SU-DHL-6 (cell line): ENCODE results near the gene ADRB1.

Source experiments
- H2AFZ ChIP-seq: fragments of 200-600 bp; sonication (generic); 2 replicates; pipeline ENCODE4 v1.6.1; 2014; ENCODE audit warnings: low read depth, mild to moderate bottlenecking, moderate library complexity, mixed read lengths, antibody characterized with exemption, low read length; ENCODE audit not compliant: severe bottlenecking
- H3F3A ChIP-seq: fragments of 200-600 bp; shearing (Covaris generic); 2 replicates; pipeline ENCODE4 v1.6.0; 2016; ENCODE audit warnings: antibody characterized with exemption, mild to moderate bottlenecking; ENCODE audit not compliant: insufficient read depth
- H3K27ac ChIP-seq: fragments of 200-600 bp; sonication (generic); 2 replicates; pipeline ENCODE4 v1.5.1; 2016; ENCODE audit warnings: low read depth, mild to moderate bottlenecking, low read length, moderate library complexity, mixed read lengths
- H3K27me3 ChIP-seq: fragments of 200-600 bp; sonication (generic), shearing (Covaris generic); 2 replicates; pipeline ENCODE4 v1.6.0; 2014; ENCODE audit warnings: mild to moderate bottlenecking, low read length
- H3K36me3 ChIP-seq: fragments of 200-600 bp; sonication (generic); 2 replicates; pipeline ENCODE4 v1.6.1; 2014; ENCODE audit warnings: mild to moderate bottlenecking, low read length, mixed read lengths
- H3K4me2 ChIP-seq: fragments of 300-600, 200-600 bp; shearing (Covaris generic), sonication (generic); 2 replicates; pipeline ENCODE4 v1.6.0; 2014; ENCODE audit warnings: low read length, low read depth, mild to moderate bottlenecking; ENCODE audit not compliant: poor library complexity, severe bottlenecking
- H3K4me3 ChIP-seq: fragments of 200-600 bp; sonication (generic); 2 replicates; pipeline ENCODE4 v1.5.1; 2014; ENCODE audit warnings: antibody characterized with exemption, low read length, mild to moderate bottlenecking, mixed read lengths; ENCODE audit not compliant: insufficient read depth, poor library complexity, severe bottlenecking
- H3K79me2 ChIP-seq: fragments of 200-600 bp; sonication (generic); 2 replicates; pipeline ENCODE4 v1.6.1; 2014; ENCODE audit warnings: mild to moderate bottlenecking, low read length, moderate library complexity; ENCODE audit not compliant: insufficient read depth
- H3K9ac ChIP-seq: fragments of 200-600 bp; sonication (generic); 2 replicates; pipeline ENCODE4 v1.7.0; 2014; ENCODE audit warnings: mild to moderate bottlenecking, low read length
- H3K9me2 ChIP-seq: fragments of 200-600 bp; sonication (generic); replicated peaks from 2 replicates; pipeline ENCODE4 v1.6.1; 2014; ENCODE audit warnings: low read length; ENCODE audit not compliant: insufficient read depth
- H3K9me3 ChIP-seq: fragments of 200-600 bp; sonication (generic); 2 replicates; pipeline ENCODE4 v1.6.1; 2014; ENCODE audit warnings: low read length, mixed read lengths; ENCODE audit not compliant: insufficient read depth
- H4K20me1 ChIP-seq: fragments of 200-600 bp; sonication (generic); 2 replicates; pipeline ENCODE4 v1.6.1; 2014; ENCODE audit warnings: low read depth, mild to moderate bottlenecking, antibody characterized with exemption, low read length, moderate library complexity, mixed read lengths
- EZH2phosphoT487 ChIP-seq: fragments of 200-600 bp; sonication (generic), shearing (Covaris generic); conservative IDR thresholded peaks from 2 replicates; pipeline ENCODE4 v1.6.1; 2018; ENCODE audit warnings: mild to moderate bottlenecking, antibody characterized with exemption, low read length, moderate library complexity, mixed read lengths
- TF ChIP-seq, protein P1 (sequence below): fragments of 200-600 bp; sonication (generic); IDR thresholded peaks from one replicate; pipeline ENCODE4 v1.5.1; 2017; ENCODE audit warnings: antibody characterized with exemption, mild to moderate bottlenecking, low read length, moderate library complexity; ENCODE audit not compliant: insufficient read depth, poor library complexity, severe bottlenecking

Gene ADRB1

DNA sequence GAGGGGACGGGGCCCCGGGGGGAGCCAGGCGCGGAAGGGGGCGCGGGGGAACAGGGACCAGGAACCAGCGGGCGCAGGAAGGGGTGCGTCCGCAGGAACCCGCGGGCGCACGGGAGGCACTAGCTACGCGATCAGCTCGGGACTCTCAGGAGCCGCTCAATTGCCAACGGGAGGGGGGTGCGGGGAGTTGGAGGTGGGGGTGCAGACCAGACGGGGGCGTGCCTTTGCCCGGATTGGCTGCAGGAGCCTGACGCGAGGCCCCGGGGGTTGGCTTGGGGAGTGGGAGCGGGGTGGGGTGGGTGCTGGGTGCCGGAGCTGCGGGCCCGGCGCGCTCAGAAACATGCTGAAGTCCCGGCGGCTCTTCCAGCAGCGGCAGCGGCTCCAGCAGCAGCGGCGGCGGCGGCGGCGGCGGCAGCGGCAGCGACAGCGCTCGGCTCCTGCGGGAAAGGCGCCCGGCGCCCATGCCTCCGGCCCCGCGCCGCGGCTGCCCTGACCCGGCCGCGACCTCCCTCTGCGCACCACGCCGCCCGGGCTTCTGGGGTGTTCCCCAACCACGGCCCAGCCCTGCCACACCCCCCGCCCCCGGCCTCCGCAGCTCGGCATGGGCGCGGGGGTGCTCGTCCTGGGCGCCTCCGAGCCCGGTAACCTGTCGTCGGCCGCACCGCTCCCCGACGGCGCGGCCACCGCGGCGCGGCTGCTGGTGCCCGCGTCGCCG is at the start of gene ADRB1:
TSS of gene ADRB1 (plus strand) at position 335 of the 715 bp plus-strand sequence. CDS start at position 602, 267 bp downstream.
- H3K9me2 ChIP-seq, result no peaks in the 10 kb centered on the region
- H4K20me1 ChIP-seq, result no peaks in the 10 kb centered on the region
- no peak within 1 kb of the TSS for H3K27ac ChIP-seq
- peak within 1 kb of the TSS; percentile 12 for H3K4me2 ChIP-seq
- H3K9me3 ChIP-seq, result no peaks in the 10 kb centered on the region
- TF ChIP-seq EZH2phosphoT487, result no peak
- no peak within 1 kb of the TSS for H3K4me3 ChIP-seq
- H3K79me2 ChIP-seq, result no peaks in the 10 kb centered on the region
- H3K36me3 ChIP-seq, result no peaks in the 10 kb centered on the region
- no peaks in the 10 kb centered on the region for H3F3A ChIP-seq
- no peaks in the 10 kb centered on the region for H3K27me3 ChIP-seq
- H2AFZ ChIP-seq, result peak within 1 kb of the TSS; percentile 54
- no peak within 1 kb of the TSS for H3K9ac ChIP-seq

DNA sequence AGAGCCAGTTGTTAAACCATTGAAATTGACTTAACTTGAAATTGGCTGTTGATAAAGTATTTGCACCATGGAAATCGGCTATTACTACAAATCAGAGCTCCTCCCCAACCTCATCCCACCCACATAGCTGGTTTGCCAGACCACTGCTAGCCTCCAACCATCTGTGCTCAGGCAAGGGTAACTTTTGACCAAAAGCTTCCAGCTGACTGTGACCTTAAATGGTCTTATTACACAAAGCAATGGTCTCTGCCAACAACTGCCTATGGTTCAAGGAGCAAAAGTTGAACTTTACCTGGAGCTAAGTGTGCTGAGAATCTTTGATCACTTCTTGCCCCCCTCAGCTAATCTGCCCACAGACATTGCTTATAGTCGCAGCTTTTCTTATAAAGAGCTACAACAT is 48.5 kb upstream of the ADRB1 start:
- Histone ChIP-seq H4K20me1 (no peaks in the 10 kb centered on the region), H2AFZ (no peak overlapping the region), H3K9me3 (no peaks in the 10 kb centered on the region), H3K4me2 (no peak overlapping the region), H3F3A (no peaks in the 10 kb centered on the region), H3K9me2 (no peaks in the 10 kb centered on the region), H3K27me3 (no peaks in the 10 kb centered on the region), H3K27ac (no peak overlapping the region), H3K79me2 (no peaks in the 10 kb centered on the region), H3K36me3 (no peaks in the 10 kb centered on the region), H3K9ac (no peak overlapping the region), H3K4me3 (no peak overlapping the region)
- TF ChIP-seq, protein P1, sequence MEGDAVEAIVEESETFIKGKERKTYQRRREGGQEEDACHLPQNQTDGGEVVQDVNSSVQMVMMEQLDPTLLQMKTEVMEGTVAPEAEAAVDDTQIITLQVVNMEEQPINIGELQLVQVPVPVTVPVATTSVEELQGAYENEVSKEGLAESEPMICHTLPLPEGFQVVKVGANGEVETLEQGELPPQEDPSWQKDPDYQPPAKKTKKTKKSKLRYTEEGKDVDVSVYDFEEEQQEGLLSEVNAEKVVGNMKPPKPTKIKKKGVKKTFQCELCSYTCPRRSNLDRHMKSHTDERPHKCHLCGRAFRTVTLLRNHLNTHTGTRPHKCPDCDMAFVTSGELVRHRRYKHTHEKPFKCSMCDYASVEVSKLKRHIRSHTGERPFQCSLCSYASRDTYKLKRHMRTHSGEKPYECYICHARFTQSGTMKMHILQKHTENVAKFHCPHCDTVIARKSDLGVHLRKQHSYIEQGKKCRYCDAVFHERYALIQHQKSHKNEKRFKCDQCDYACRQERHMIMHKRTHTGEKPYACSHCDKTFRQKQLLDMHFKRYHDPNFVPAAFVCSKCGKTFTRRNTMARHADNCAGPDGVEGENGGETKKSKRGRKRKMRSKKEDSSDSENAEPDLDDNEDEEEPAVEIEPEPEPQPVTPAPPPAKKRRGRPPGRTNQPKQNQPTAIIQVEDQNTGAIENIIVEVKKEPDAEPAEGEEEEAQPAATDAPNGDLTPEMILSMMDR, result no peak
- TF ChIP-seq EZH2phosphoT487, result no peak

DNA sequence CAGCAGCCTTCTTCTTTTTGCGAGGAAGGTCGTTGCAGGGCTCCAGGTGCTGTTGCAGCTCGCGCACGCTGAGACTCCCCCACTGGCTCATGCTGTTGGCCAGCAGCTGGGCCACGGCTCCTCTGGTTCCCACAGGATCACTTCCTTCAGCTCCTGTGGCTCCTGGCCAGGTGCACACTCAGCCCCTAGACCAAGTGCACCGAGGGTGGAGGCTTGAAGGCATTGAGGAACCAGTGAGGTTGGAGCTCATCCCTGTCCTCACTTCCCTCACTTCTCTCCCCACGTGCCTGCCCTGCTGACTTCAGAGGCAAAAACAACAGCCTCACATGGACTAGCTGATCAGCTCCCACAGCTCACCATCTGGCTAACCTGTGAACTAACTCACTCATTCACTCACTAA is 46.2 kb upstream of the ADRB1 start:
- no peaks in the 10 kb centered on the region for H3K27me3 ChIP-seq
- H4K20me1 ChIP-seq, result no peaks in the 10 kb centered on the region
- H3K27ac ChIP-seq, result no peak overlapping the region
- H3K9ac ChIP-seq, result no peak overlapping the region
- TF ChIP-seq EZH2phosphoT487, result no peak
- TF ChIP-seq, protein P1, result no peak
- H3K79me2 ChIP-seq, result no peaks in the 10 kb centered on the region
- H3K4me3 ChIP-seq, result no peak overlapping the region
- no peaks in the 10 kb centered on the region for H3K36me3 ChIP-seq
- no peaks in the 10 kb centered on the region for H3K9me3 ChIP-seq
- no peaks in the 10 kb centered on the region for H3K9me2 ChIP-seq
- no peaks in the 10 kb centered on the region for H3F3A ChIP-seq
- H3K4me2 ChIP-seq, result no peak overlapping the region
- H2AFZ ChIP-seq, result no peak overlapping the region

DNA sequence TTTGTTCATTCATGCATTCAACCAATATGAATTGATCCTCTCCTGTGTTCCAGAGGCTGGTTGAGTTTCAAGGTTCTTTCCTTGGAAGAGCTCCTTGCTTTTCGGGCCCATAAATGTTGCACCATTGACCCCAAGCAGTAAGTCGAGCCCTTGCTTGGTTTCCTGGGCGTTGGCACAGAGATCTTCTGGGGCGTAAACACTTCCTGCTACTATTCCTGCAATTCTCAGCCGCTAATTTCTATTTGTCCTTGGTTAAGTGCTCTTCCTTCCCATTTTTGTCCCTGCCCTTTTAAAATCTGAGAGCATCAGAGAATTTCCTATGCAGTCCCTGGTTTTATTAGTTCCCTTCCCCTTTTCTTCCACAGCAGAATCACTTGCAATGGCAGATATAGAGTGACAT is 44.1 kb upstream of the ADRB1 start:
- no peak overlapping the region for H3K4me3 ChIP-seq
- no peak for TF ChIP-seq EZH2phosphoT487
- TF ChIP-seq, protein P1, result no peak
- no peaks in the 10 kb centered on the region for H3K79me2 ChIP-seq
- H3K9me2 ChIP-seq, result no peaks in the 10 kb centered on the region
- no peaks in the 10 kb centered on the region for H3F3A ChIP-seq
- H3K9me3 ChIP-seq, result no peaks in the 10 kb centered on the region
- no peaks in the 10 kb centered on the region for H4K20me1 ChIP-seq
- no peak overlapping the region for H3K9ac ChIP-seq
- no peak overlapping the region for H3K4me2 ChIP-seq
- H3K27me3 ChIP-seq, result no peaks in the 10 kb centered on the region
- H3K36me3 ChIP-seq, result no peaks in the 10 kb centered on the region
- H2AFZ ChIP-seq, result no peak overlapping the region
- no peak overlapping the region for H3K27ac ChIP-seq
